HG03460 (cell line): ENCODE measurements around the gene PGLYRP4.
"Not testable (repeated sequence)": the region's sequence is repeated elsewhere in the genome, so short reads cannot be mapped to it uniquely, and the experiment has no call there.

Experiments
- ATAC-seq: cut with Tn5 transposase; IDR thresholded peaks from one replicate; pipeline ENCODE4 v1.9.1; 2021; ENCODE audit not compliant: unreplicated experiment

The PGLYRP4 gene

DNA sequence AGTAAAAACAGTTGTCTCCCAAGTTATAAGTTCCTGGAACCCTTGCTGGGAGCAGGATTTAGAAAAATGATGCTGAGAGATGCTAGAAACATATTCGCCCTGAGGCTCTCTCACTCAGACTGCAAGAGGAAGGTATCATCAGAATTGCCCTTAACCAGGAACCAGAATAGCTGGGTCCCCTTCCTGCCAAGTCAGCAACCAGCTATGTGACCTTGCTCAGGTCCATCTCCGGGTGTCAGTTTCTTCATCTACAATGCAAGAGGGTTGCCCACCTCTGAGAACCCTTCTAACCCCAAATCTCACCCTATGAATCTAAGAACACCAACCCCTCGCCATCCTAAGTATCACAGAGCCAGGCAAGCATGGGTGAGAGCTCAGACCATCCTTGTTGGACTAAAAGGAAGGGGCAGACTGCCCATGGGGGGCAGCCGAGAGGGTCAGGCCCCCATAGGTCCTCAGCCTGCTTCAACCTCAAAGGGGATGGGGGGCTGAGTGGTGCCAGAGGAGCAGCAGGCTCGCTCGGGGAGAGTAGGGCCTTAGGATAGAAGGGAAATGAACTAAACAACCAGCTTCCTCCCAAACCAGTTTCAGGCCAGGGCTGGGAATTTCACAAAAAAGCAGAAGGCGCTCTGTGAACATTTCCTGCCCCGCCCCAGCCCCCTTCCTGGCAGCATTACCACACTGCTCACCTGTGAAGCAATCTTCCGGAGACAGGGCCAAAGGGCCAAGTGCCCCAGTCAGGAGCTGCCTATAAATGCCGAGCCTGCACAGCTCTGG is 8.6 kb upstream of the PGLYRP4 start:
- no peak for ATAC-seq

DNA sequence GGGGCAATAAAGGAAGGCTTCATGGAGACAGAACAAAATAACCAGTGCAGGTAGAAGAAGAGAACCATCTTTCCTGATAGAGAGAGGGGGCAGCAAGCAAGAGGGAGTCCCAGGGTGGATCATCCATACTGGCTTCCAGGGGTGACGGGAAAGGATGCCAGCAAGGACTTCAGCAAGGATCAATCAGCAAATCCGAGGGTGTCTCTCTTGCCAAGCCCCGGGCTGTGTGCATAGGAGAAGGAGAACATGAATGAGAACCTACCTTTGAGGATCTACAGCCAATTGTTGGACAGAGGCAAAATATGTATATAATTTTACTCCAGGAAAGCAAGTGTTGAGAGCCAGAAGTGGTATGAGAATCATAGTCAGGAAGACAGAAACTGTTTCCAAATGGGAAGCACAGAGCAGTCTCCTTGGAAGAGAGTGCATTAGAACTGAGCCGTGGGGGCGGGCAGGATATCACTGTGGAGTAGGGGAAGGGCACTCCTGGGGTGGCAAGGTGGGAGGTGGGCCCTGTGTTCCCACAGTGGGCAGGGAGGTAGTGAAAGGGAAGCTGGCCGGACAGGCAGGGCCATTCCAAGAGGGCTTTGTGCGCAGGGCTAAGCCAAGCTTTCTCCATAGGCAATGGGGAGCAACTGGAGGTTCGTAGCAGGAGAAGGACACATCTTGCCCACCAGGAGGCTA is 7.9 kb upstream of the PGLYRP4 start:
- no peak for ATAC-seq

DNA sequence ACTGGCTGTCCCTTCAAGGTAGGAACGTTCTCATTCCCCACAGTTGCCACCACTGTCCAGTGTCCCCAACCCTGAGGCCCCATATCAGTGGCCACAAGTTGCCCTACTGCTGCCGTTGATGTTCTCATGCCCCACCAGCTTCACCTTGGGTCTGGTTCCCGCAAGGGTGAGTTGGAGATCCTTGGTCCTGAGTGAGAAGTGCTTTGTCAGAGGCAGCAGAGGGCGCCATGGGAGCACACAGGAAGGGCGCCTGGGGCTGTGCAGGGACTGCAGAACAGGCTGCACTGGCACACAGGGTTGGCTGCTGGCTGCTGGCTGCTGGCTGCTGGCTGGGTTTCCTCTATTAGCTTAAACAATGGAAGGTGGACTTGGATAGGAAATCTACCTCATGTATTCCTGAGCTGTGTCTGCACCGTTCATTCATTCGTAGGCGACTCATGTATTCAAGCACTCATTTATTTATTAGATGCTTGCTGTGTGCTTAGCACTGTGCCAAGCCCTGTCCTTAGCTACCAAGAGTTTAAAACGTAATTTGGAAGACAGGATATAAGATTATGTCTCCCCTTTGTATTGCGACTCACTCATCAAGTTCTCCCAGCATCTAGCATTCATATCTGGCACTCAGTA is 6.9 kb upstream of the PGLYRP4 start:
- no peak for ATAC-seq

DNA sequence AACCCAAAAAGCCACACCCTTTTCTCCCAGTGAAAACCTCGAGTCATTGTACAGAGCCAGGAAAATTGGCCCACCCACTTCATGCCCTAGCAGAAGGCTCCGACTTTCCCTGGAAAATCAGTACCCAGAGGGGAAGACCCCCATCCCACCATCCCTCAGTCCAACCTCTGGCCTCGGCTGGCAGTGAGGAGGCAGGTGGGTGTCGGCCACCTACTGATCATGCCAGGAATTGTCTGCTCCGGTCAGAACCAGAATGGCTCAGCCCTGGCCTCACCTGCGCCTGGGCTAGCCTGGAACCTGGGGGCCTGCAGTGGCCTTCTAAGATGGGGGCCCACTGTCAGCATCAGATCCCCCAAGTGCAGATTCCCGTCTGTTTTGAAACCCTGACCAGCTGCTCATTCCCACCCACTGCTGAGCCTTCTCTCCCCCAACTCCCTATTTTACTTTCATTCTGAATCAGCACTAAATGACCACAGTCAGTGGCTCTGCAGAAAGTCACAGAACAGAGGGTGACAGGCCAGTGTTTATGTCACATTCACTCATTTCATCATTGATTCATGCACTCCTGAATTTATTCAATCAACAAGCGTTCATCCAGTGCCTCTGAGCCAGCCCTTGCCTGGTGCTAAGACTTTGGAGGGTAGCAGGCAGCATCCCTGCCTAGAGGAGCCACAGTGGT is 6.0 kb upstream of the PGLYRP4 start:
- no peak for ATAC-seq

DNA sequence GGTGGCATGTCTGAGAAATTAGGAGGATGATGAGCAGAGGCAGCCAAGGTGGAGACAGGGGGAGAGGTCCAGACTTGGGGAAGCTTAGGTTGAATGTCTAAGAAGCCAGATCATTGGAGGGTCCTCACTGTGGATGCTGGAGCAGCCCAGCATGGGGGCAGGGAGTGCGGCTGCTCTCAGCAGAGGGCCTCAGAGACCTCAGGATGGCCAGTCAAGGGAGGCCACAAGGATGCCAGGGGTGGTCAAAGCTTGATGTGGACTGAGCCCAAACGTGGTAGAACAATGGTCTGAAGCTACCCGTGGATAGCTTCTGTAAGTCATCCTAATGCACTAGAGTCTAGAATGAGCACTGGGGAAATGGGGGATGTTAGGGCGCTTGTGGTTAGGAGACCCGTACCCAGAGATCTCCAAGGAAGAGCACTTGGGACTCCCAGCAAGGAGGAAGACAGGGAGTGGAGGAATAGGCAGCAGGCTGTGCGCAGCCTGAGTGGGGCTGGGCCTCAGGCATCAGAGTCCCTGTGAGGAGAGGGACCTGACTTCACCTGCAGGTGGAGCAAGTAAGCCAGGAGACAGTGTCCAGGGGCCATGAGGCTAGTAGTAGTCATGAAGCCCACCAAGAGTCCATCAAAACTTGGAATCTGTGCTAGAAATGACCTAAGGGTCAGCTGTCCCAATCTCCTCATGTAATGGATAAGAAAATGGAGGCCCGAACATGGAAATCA is 4.7 kb upstream of the PGLYRP4 start:
- ATAC-seq: no peak

DNA sequence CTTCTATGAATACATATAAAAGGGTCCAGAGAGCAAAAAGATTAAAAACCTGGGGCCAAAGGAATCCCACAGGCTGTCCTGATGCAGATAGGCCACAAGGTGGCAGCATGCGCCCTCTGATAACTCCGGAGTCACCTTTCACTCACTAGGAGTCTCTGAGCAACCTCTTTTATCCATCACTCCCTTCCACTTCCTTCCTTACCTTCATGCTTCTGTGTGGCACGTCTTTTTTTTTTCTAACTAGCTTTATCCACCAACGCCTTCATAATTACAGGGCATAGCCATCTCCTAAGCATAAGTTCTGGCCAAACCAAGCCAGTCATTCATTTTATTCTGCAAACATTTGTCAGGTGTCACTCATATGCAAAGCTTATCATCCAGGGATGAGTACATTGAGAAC is 3.9 kb upstream of the PGLYRP4 start:
- no peak for ATAC-seq

DNA sequence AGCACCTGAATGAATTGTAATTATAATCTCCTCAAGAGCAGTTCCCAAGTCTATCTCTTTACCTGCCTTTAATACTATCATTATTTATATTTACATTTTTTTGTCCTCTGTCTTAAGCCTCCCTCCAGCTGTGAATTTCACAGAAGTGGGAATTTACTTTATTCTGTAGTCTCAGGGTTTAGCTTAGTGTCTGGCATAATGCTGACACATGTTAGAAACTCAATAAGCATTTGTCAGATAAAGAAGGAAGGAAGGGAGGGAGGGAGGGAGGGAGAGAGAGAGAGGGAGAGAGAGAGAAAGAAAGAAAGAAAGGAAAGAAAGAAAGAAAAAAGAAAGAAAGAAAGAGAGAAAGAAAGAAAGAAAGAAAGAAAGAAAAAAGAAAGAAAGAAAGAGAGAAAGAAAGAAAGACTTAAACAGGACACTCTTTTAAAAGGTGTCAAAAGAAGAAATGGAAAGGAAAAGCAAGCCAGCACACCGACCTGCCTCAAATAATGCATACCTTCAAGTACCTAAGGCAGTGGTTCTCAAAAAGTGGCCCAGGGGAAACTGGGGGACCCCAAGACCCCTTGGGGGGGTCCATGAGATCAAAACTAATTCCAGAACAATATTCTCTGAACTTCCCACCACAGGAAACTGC is 1.8 kb upstream of the PGLYRP4 start:
- ATAC-seq: no peak

DNA sequence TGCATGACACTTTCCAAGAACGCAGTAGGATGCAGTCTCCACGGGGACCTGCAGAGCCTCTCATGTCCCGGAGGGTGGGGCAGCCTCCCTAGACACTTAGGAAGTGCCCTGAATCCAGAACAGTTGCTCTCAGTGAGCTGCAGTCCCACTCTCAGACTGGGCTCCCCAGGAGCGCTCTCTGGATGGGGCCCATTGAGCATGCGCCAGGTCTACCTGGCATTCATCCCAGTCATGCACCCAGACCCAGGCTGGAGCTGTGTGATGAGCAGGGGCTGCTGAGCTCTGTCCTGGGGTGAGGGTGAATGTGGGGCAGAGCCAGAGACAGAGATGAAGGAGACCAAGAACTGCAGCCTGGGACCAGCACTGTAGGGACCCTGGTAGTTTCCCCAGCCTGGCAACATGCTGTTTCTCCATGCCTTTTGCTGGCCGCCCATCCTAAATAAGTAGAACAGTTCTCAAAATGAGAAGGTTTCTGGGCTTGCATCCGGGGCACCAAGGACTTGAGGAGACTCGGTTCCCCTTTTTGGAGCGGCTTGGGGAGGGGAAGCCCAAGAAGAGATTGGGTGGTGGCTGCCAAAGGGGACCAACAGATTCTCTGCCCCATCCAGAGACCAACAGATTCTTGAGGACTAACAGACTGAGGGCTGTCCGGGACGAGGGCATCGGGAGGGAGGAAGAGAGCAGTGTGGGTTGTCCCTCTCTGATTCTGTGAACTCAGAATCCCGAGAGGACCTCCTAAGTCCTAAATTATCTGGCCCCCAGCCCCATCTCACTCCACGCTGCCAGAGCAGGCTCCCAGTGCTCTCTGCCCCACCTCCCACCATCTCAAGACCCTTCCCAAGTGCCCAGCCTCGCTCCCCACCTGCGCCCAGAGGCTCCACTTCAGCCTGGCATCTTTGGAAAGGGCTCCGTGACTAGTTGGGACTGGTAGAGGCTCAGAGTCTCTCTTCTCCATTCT is 1.0 kb upstream of the PGLYRP4 start:
- no peak for ATAC-seq

DNA sequence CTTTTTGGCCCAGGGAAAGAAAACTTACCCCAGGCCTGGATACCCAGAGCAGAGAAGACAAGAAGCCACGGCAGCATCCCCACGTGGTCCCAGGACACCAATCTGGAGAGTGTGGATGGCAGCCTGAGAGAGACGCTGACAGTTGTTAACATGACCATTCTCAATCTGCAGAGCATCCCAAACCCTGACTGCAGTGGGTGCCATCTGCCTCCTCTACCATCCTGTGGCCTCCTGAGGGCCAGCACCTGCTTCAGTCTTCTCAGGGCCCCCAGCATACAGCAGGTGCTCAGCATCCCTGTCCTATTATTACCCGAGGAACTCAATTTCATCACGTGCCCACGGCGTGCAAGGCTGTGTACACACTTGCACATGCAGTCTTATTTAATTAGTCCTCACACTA is 785 bp downstream of the PGLYRP4 start:
- ATAC-seq: no peak

DNA sequence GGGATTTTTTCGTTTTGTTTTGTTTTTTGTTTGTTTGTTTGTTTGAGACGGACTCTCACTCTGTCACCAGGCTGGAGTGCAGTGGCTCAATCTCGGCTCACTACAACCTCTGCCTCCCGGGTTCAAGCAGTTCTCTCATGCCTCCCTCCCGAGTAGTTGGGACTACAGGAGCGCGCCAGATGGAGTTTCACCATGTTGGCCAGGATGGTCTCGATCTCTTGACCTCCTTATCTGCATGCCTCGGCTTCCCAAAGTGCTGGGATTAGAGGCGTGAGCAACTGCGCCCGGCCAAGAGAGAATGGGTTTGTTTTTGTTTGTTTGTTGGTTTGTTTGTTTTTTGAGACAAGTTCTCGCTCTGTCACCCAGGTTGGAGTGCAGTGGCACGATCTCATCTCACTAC is 1.6 kb downstream of the PGLYRP4 start:
- ATAC-seq: not testable (repeated sequence)

DNA sequence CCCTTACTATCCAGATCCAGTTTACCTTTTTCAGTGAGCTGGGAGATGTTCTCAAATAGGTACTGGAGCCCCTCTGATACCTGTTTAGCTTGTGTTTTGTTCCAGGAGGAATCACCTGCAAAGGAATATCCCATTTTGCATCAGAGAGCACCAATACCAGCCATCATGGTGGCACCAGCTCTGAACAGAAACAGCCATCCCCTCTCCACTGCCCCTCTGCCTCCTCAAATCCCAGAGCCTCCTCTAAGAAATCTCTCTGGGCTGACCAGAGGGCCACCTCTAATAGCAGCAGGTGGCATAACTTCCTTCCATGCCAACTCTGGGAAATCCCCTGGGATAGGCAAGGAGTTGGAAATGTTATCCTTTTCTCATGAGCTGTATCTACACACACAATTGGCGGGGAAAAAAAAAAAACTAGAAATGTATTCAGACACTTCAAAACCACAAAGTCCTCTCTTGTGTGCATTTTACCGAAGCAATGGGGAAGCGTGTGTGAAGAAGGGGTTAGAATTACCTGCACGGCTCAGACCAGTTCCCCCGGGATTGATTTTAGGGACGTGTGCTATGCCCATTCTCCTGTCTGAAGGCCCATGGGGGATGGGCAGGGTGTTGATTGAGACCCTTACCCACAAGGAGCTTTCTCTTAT is 2.4 kb downstream of the PGLYRP4 start:
- ATAC-seq: no peak

DNA sequence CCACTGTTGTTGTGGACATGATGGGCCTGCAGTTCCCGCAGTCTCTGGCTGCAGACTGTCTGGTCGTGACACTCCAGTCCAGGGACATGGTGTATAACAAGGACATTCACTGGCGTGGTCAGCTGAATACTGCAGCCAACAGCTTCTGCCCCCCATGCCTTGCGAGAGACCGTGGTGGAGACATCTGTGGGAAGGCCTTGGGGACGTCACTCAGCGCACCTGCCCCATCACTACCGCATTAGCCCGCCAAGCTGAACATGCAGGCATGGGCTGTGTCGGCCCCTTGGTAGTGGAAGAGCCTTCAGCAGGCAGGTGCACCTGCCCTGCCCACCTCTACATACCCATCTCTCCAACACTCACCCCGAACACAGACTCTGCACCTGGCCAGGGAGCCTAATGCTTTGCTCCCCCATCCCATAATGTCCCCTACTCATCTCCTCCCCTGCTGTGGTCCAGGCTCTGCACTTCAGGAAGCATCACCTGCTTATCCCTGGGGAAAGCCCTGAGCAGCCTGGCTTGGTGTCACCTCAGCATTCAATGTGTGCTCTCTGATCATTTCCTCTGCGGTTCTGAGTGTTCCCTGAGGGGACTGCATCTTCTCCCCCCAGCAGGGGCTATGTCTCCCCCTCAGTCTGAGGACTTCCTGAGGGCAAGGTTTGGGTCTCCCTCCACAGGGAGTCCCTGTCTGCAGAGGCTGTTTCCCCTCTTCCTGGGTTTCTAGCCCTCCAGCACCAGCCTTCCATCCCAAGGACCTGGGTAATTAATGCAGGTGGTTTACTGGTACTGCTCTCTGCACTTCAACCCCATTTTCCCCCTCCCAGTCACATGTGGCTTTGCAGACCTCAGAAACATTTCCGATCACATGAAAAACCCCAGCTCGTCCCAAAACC is 3.2 kb downstream of the PGLYRP4 start:
- ATAC-seq: no peak

DNA sequence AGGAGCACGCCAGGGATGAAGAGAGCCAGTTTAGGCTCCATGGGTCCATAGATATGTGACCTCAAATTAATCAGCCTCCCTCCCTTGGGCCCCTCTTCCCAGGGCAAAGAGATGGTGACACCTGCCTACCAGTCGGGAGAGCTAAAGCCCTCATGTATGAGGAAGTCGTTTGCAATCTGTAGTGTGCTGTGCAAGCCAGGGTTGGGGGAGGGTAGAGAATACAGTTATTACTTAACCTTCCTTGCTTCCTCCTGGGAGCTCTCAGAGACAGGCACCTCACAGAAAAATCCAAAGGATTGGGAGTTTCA is 4.0 kb downstream of the PGLYRP4 start:
- ATAC-seq: no peak

DNA sequence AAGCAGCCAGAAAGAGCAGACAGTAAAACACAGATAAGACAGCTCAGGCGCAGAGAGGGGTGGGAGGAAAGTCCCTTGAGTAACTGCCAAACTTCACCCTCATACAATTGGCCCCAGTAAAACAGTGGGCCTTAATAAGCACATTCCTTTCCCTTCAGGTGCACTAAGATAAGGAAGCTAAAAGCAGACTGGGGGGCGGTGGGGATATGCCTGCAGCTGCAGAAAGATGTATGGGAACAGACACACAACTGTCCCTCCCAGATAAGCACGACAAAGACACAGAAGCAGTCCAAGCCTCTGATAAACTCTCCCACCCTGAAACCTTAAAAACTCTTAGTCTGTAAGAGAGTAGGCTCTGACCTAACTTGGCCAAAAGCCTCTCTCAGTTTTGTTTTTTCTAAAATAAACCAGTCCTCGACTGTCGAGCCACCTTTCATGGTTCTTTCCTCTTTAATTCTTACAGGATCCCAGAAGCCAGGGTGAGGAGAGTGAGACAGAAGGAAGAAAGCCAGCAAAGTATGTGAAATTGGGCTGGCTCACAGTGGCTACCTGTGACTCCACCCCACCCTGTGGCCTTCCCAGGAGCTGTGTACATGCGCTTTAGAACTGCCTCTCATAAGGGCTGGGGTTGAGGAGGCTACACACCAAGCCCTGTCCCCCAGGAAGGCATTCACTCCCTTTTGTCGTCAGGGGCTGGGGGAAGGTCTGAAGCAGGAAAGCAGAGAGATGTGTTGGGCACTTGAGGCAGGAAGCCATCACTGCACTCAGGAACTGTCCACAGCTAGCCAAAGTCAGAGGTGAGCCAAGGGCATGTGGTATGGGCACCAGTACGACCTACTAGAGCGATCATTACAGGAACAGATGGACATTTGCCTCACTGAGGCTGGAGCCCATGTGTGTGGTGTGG is 4.6 kb downstream of the PGLYRP4 start:
- no peak for ATAC-seq

DNA sequence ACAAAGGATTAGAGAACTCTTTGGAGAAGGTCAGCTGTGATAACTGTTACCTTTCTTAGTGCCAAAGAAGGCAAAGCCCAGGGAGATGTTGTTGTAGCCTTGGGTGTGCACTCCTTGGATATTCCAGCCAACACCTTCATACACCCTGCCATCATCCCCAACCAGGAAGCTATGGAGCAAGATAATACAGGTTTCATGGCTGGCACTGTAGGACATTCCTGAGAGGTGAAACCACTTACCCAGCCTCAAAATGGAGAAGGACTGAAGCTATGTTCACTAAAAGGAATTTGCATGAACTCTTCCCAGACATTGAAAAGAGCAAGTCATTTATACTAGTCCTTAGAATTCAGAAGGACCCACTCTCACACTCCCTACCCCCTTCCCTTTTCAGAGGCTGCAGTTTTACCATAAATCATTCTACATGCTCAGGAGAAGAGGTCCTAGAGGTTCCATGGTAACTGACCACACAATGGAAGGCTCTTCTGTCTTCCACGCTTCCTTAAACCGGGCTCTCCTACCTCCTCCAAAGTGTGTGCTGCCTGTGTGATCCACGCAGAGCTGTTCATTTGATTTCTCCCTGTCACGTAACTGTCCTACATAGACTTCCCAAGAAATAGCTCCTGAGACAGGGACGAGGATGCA is 5.5 kb downstream of the PGLYRP4 start:
- no peak for ATAC-seq

DNA sequence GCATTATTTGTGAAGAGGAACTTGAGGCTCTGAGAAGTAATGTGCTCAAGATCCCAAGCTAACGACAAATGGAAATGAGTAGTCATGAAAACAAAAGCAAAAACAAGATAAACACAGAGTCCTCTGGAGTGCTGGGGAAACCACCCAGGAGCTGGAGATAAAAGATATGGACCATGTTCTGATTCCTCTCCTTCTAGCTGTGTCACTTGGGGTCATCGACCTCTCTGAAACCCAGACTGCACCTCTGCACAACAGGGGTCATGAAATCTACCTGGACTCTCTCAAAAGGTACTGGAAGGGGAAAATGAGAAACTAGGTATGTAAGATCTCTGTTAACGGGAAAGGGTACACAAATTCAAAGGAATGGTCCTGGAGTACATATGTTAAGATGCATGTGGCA is 6.5 kb downstream of the PGLYRP4 start:
- ATAC-seq: no peak
